Pancreas (tissue), 10 donors: ENCODE results near the gene VGLL4. TPM values are rescaled to one million over a fixed set of nuclear protein-coding genes. Genes with fewer than 3 reads are reported as not detected.

Experiments used
- ATAC-seq, 4 donors: fragments of 200-7000 bp; cut with Tn5 transposase; one replicate each; pipeline versions ENCODE4 v1.8.0 to v1.9.1; 2020; ENCODE audit warnings: mild to moderate bottlenecking in 4 of 4, moderate library complexity in 4 of 4
- DNase-seq, 6 donors: peaks; one replicate each; pipeline ENCODE4 v3.0.0-alpha.2; 2020
- FAIRE-seq: peaks from 2 replicates; lab custom pipeline; 2012; peaks lifted over from hg19 to GRCh38; lab: Jason Lieb, UNC
- H3K27ac ChIP-seq, 4 donors: fragments of 200-600 bp; sonication (generic); 1 replicate in 3 of 4; 2 replicates in 1 of 4; pipeline versions ENCODE4 v1.5.0 to v1.8.0; 2020
- H3K27me3 ChIP-seq, 4 donors: fragments of 200-600 bp; one replicate each; pipeline ENCODE4 v1.8.0; 2021
- H3K36me3 ChIP-seq, 3 donors: fragments of 200-600 bp; sonication (generic) in 1 of 3; one replicate each; pipeline versions ENCODE4 v1.5.0 to v1.8.0; 2020 to 2021
- H3K4me1 ChIP-seq, 3 donors: fragments of 200-600 bp; one replicate each; pipeline ENCODE4 v1.8.0; 2021
- H3K4me3 ChIP-seq, 4 donors: fragments of 200-600 bp; sonication (generic) in 2 of 4; one replicate each; pipeline versions ENCODE4 v1.5.0 to v1.8.0; 2020 to 2021
- H3K9me3 ChIP-seq, 4 donors: fragments of 200-600 bp; one replicate each; pipeline ENCODE4 v1.8.0; 2021
- CTCF ChIP-seq, 4 donors: fragments of 200-600 bp; sonication (generic) in 3 of 4; IDR thresholded peaks; one replicate each; pipeline versions ENCODE4 v1.5.0 to v1.8.0; 2021; ENCODE audit warnings: antibody characterized with exemption in 4 of 4
- WGBS, 2 donors: extraction: QIAGEN DNeasy Blood & Tissue Kit; methylation state at CpG; one replicate each; pipeline ENCODE4 v1.1.7; 2013; 5-methylcytosine and 5-hydroxymethylcytosine counted together
- intact Hi-C, 3 donors: fragments of 100-400 bp; cut with DNase I; formaldehyde crosslinking; loops; one replicate each; pipeline versions ENCODE4 v1.11.1 to v1.14.2; 2022
- polyA plus RNA-seq, 2 donors: library from polyadenylated mRNA; stranded (reverse); fragments of 200-250 nt; gene quantifications; one replicate each; pipeline ENCODE4 v1.2.3, GENCODE V29; 2013
- total RNA-seq, 6 donors: library from RNA; stranded (reverse); fragmentation: NEBNext Ultra II Directional in 4 of 6; extraction: Animal tissue kit (Norgen Biotek cat#: 25700) in 4 of 6; gene quantifications; one replicate each; pipeline versions ENCODE4 v1.2.1 to v1.2.4, GENCODE V29; 2021 to 2023
- donor health status: healthy with polysubstance abuse.
- donor health status: DM: no; HTN: no; CAD: no; lungs with moderate emphysema.
- donor health status: DM: no; HTN: no; CAD: no.
- donor health status: control.
- donor health status: control.
- donor health status: Bipolar disorder and iron deficiency.
- donor health status: DM: yes; HTN: yes; CAD: no.
- donor health status: DM: no; HTN: no; CAD: no.
- donor health status: DM: no; HTN: no; CAD: no.
- donor health status: DM: yes; HTN: yes; CAD: no.

VGLL4 gene
- total and polyA plus RNA-seq, 8 donors, result 17.3 to 47.8 (median 22.0) TPM

GRCh38 chr3:11661827-11662226 is 18.1 kb upstream of the VGLL4 start:
- ATAC-seq, result peak; percentile 46 to 62 (median 54)
- Histone ChIP-seq H3K4me1 (peaks cover 13 to 31% (median 18%) of the 10 kb centered on the region in 3 donors), H3K9me3 (no peaks in the 10 kb centered on the region), H3K4me3 (no peak overlapping the region), H3K36me3 (no peaks in the 10 kb centered on the region), H3K27ac (peak overlapping the region in 2 of 4 donors; percentile 53 to 66), H3K27me3 (no peaks in the 10 kb centered on the region)
- no peak for TF ChIP-seq CTCF (IDR thresholded peaks at IDR 0.05)
- DNase-seq, result peak in 3 of 6 donors; percentile 45 to 51 (median 45)
- intact Hi-C loops, result loop anchor here in 1 of 3 donors (10.0 kb wide), 1 partner anchor 53 kb away; no protein-coding TSS in a partner anchor
- 43 to 53% methylated on average over 5 of the region's 5 CpGs for WGBS, 2 donors
- no peak for FAIRE-seq

- DNase-seq, result no peak
- no peak for TF ChIP-seq CTCF (IDR thresholded peaks at IDR 0.05)
- WGBS, 2 donors, result 54 to 56% methylated on average over 7 of the region's 7 CpGs
- Histone ChIP-seq H3K4me3 (no peak overlapping the region), H3K27ac (peak overlapping the region; percentile 1 to 66 (median 43)), H3K4me1 (peaks cover 13 to 31% (median 18%) of the 10 kb centered on the region in 3 donors), H3K36me3 (no peaks in the 10 kb centered on the region), H3K27me3 (no peaks in the 10 kb centered on the region), H3K9me3 (no peaks in the 10 kb centered on the region)
- peak in 2 of 4 donors; percentile 16 to 34 for ATAC-seq
- intact Hi-C loops, result loop anchor here in 1 of 3 donors (10.0 kb wide), 1 partner anchor 54 kb away; no protein-coding TSS in a partner anchor
- no peak for FAIRE-seq
Observed at GRCh38 chr3:11661052-11661656, 17.4 kb upstream of the VGLL4 start.

GRCh38 chr3:11660242-11660641 is 16.5 kb upstream of the VGLL4 start:
- WGBS, 2 donors, result 22 to 23% methylated on average over 3 of the region's 3 CpGs
- Histone ChIP-seq H3K27ac (peak overlapping the region; percentile 1 to 53 (median 40)), H3K4me1 (peaks cover 13 to 31% (median 18%) of the 10 kb centered on the region in 3 donors), H3K27me3 (no peaks in the 10 kb centered on the region), H3K9me3 (no peaks in the 10 kb centered on the region), H3K36me3 (no peaks in the 10 kb centered on the region), H3K4me3 (no peak overlapping the region)
- intact Hi-C loops, result loop anchor here in 1 of 3 donors (10.0 kb wide), 1 partner anchor 55 kb away; no protein-coding TSS in a partner anchor
- peak in 4 of 6 donors; percentile 55 to 83 (median 72) for DNase-seq
- peak; percentile 88 to 91 (median 90) for ATAC-seq
- FAIRE-seq, result no peak
- TF ChIP-seq CTCF (IDR thresholded peaks at IDR 0.05), result no peak

- DNase-seq, result no peak
- Histone ChIP-seq H3K27me3 (no peaks in the 10 kb centered on the region), H3K27ac (peak overlapping the region in 3 of 4 donors; percentile 12 to 46 (median 38)), H3K4me1 (peaks cover 16 to 31% (median 24%) of the 10 kb centered on the region in 3 donors), H3K9me3 (no peaks in the 10 kb centered on the region), H3K36me3 (no peaks in the 10 kb centered on the region), H3K4me3 (no peak overlapping the region)
- 13 to 20% methylated on average over 5 of the region's 5 CpGs for WGBS, 2 donors
- peak in 2 of 4 donors; percentile 6 to 17 for ATAC-seq
- intact Hi-C loops, result loop anchor here in 2 of 3 donors (5.0 to 10.0 kb wide), 3 partner anchors 147 to 281 kb away; no protein-coding TSS in a partner anchor
- no peak for TF ChIP-seq CTCF (IDR thresholded peaks at IDR 0.05)
- FAIRE-seq, result no peak
Observed at GRCh38 chr3:11658180-11658579, 14.5 kb upstream of the VGLL4 start.
